Measurements from ENCODE around the gene FOXJ3. TPM values are rescaled to one million over a fixed set of nuclear protein-coding genes. Genes with fewer than 3 reads are reported as not detected.

Gene FOXJ3
- total and polyA plus RNA-seq, 2 of the 13 experiments (the other 11 are each of a cell fraction or from before 2014, with no cell fraction given): 16.6 to 48.5 TPM

GRCh38 chr1:42343049-42343448 is 8.0 kb upstream of the FOXJ3 start (continued):
- TF ChIP-seq PRDM10 (CRISPR knock-in tag; IDR thresholded peaks at IDR 0.05; ENCODE audit: low read depth) (no peak), KDM1A (CRISPR knock-in tag; IDR thresholded peaks at IDR 0.05) (no peak), ZNF501 (CRISPR knock-in tag; IDR thresholded peaks at IDR 0.05) (no peak), EP300 (IDR thresholded peaks at IDR 0.05; ENCODE audit: low read depth in 2 of 2, low read length in 2 of 2) (no peak), EP300 (CRISPR knock-in tag; IDR thresholded peaks at IDR 0.05; ENCODE audit: borderline replicate concordance) (no peak), ZNF468 (CRISPR knock-in tag; IDR thresholded peaks at IDR 0.05) (no peak), MAFK (conservative IDR thresholded peaks at IDR 0.05 in 1 of 2, IDR thresholded peaks at IDR 0.05 in 1 of 2; ENCODE audit: low read length in 2 of 2) (no peak)

GRCh38 chr1:42340901-42341300 is 5.9 kb upstream of the FOXJ3 start:
- Histone ChIP-seq H3K36me3 (replicated peaks in 1 of 2; ENCODE audit: control insufficient read depth in 1 of 2, insufficient read depth in 2 of 2, low read length in 2 of 2) (no peaks in the 10 kb centered on the region), H2AFZ (ENCODE audit: low read length) (no peak overlapping the region), H3K9ac (ENCODE audit: insufficient read depth, low read depth, low read length) (no peak overlapping the region), H3K9me3 (ENCODE audit: low read length) (no peaks in the 10 kb centered on the region), H4K20me1 (ENCODE audit: insufficient read depth, low read length) (no peaks in the 10 kb centered on the region), H3K4me2 (ENCODE audit: low read depth, low read length) (peak overlapping the region; percentile 50), H3K27me3 (ENCODE audit: control insufficient read depth in 1 of 2, insufficient read depth in 2 of 2, low read length in 2 of 2) (0 out of 5 replicates have a peak, but pooled peaks cover 0 to 7% of the 10 kb centered on the region in 2 experiments), H3K79me2 (ENCODE audit: insufficient read depth, low read length) (no peaks in the 10 kb centered on the region), H3K4me1 (ENCODE audit: insufficient read depth, low read length) (peaks cover 48% of the 10 kb centered on the region), H3K27ac (ENCODE audit: extremely low read length, insufficient read depth, low read length) (no peak overlapping the region), H3K4me3 (replicated peaks in 1 of 3; ENCODE audit: insufficient read depth in 1 of 3, low read depth in 2 of 3, low read length in 3 of 3) (no peak overlapping the region)
- DNase-seq (ENCODE audit: low spot score): no peak
- no peak for FAIRE-seq
- intact Hi-C loops (cut with micrococcal nuclease; ENCODE audit: unreplicated experiment): no loop called here
- no peak for ATAC-seq
- 36% methylated on average over 1 of the region's 1 CpG for WGBS (ENCODE audit: low lambda C conversion rate)
- in situ Hi-C loops (cut with HindIII; ENCODE audit: extremely low pct_ligation_motif_present, low pct_unique_long_range_greater_than_20kb): loop anchor here (25.0 kb wide), 1 partner anchor 396 kb away; the partner anchor contains the start of gene CLDN19
- POLR2A ChIA-PET: no interaction called here
- CTCF ChIA-PET (ENCODE audit: low intra/inter-chr PET ratio, low total read pairs): no interaction called here
- no TSS peak for BruUV-seq (replicated peaks)
- TF ChIP-seq ZNF607 (CRISPR knock-in tag; IDR thresholded peaks at IDR 0.05; ENCODE audit: borderline replicate concordance) (no peak), ZNF224 (CRISPR knock-in tag; IDR thresholded peaks at IDR 0.05) (no peak), ZNF609 (CRISPR knock-in tag; IDR thresholded peaks at IDR 0.05; ENCODE audit: borderline replicate concordance) (no peak), ZNF350 (CRISPR knock-in tag; IDR thresholded peaks at IDR 0.05; ENCODE audit: borderline replicate concordance, low read depth) (no peak), JDP2 (CRISPR knock-in tag; IDR thresholded peaks at IDR 0.05; ENCODE audit: borderline replicate concordance) (no peak), RFX5 (IDR thresholded peaks at IDR 0.05; ENCODE audit: low read depth, low read length) (no peak), NBN (conservative IDR thresholded peaks at IDR 0.05) (no peak), NR2F1 (CRISPR knock-in tag; IDR thresholded peaks at IDR 0.05) (no peak)
